Measurements from ENCODE around the gene TMC8.

TMC8 gene

DNA sequence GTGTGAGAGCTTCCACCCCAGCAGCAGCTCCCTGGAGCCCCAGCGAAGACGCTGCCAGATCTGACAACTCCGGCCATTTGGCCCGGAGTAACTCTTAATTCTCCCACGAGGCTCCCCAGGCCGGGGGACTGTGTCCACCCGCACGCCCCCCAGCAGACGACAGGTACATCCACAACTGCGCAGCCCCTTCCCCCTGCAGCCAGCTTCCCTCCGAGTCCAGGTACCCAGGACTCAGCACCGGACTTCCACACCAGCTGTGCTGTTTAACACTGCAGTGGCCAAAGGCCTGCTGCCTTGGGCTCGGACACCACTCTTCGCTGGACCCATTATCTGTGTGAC, 45.0 kb downstream of the TMC8 start:
- ATAC-seq (ENCODE audit: low read depth) (no peak), DNase-seq (ENCODE audit: low spot score) (no peak)
- no peak for TF ChIP-seq CTCF (IDR thresholded peaks at IDR 0.05; ENCODE audit: poor library complexity, severe bottlenecking)
- Histone ChIP-seq H3K36me3 (ENCODE audit: low read depth) (peaks cover 90% of the 10 kb centered on the region), H3K4me1 (ENCODE audit: insufficient read depth, poor library complexity, severe bottlenecking) (peaks cover 7% of the 10 kb centered on the region), H3K4me3 (ENCODE audit: severe bottlenecking) (no peak overlapping the region), H3K27ac (ENCODE audit: poor library complexity, severe bottlenecking) (no peak overlapping the region), H3K27me3 (ENCODE audit: insufficient read depth, poor library complexity, severe bottlenecking) (no peaks in the 10 kb centered on the region), H3K9me3 (ENCODE audit: severe bottlenecking) (no peaks in the 10 kb centered on the region)

DNA sequence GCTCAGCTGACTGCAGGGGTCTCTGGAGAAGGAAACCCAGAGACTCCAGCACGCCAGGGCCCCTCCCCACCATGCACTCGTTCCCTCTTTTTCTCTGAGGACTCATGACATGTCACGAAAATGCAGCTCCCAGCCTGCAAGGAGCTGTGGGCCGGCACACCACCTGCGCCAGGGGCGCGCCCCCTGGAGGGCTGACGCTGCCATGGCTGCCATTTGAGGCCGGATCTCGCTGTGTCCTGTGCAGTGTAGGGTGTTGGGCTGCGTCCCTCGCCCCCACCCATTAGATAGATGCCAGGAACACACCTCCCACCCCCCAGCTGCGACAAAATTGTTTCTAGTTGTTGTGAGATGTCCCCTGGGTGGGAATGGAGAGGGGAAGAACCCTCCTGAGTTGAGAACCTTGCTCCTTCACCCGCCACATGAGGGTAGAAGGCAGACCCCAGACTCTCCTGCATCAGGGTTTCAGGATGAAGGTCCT, 46.0 kb downstream of the TMC8 start:
- peak; percentile 86 for TF ChIP-seq CTCF (IDR thresholded peaks at IDR 0.05; ENCODE audit: poor library complexity, severe bottlenecking)
- ATAC-seq (ENCODE audit: low read depth) (peak; percentile 49), DNase-seq (ENCODE audit: low spot score) (no peak)
- peaks cover 86% of the 10 kb centered on the region for H3K36me3 ChIP-seq (ENCODE audit: low read depth)
- peaks cover 7% of the 10 kb centered on the region for H3K4me1 ChIP-seq (ENCODE audit: insufficient read depth, poor library complexity, severe bottlenecking)
- no peak overlapping the region for H3K4me3 ChIP-seq (ENCODE audit: severe bottlenecking)
- no peak overlapping the region for H3K27ac ChIP-seq (ENCODE audit: poor library complexity, severe bottlenecking)
- no peaks in the 10 kb centered on the region for H3K27me3 ChIP-seq (ENCODE audit: insufficient read depth, poor library complexity, severe bottlenecking)
- H3K9me3 ChIP-seq (ENCODE audit: severe bottlenecking), result no peaks in the 10 kb centered on the region

DNA sequence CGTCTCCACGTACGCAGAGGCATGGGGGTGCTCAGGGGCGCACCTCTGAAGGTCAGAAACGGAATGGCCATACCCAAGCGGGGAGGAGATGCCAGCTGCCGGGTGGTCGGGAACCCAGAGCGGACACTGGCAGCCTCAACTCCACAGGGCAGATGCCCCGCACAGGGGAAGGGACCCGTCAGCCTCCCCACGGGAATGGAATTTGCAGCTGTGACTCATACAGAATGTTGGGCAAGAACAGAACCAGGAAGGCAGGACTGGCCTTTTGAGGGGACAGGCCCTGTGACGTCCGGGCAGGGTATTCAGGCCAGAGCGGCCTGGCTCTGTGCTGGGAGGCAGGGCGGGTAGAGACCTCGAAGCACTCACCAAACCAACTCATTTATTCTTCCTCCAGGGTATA, 48.8 kb downstream of the TMC8 start:
- H3K4me1 ChIP-seq (ENCODE audit: insufficient read depth, poor library complexity, severe bottlenecking), result peaks cover 3% of the 10 kb centered on the region
- H3K27ac ChIP-seq (ENCODE audit: poor library complexity, severe bottlenecking), result no peak overlapping the region

DNA sequence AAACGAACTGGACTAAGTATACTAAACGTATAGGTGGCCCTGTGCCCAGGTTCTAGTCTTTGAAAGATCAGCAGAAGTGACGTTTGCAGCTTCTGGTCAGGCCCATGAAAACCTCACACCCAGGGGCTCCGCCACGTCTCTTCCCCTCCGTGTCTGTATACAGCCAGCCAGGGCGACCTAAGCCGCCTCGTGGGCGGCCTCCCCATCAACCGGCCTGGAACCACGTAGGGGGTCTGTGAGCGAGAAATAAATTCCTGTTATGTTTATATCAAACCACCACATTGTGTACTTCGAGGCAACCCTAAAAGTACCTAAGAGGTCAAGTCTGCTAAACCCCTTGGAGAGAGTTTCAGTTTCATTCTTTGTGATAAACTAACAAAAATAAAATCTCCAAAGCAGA, 49.5 kb downstream of the TMC8 start:
- peaks cover 90% of the 10 kb centered on the region for H3K36me3 ChIP-seq (ENCODE audit: low read depth)
- DNase-seq (ENCODE audit: low spot score) (no peak), ATAC-seq (ENCODE audit: low read depth) (no peak)
- peaks cover 6% of the 10 kb centered on the region for H3K4me1 ChIP-seq (ENCODE audit: insufficient read depth, poor library complexity, severe bottlenecking)
- no peaks in the 10 kb centered on the region for H3K27me3 ChIP-seq (ENCODE audit: insufficient read depth, poor library complexity, severe bottlenecking)
- H3K9me3 ChIP-seq (ENCODE audit: severe bottlenecking), result no peaks in the 10 kb centered on the region
- no peak for TF ChIP-seq CTCF (IDR thresholded peaks at IDR 0.05; ENCODE audit: poor library complexity, severe bottlenecking)
- no peak overlapping the region for H3K27ac ChIP-seq (ENCODE audit: poor library complexity, severe bottlenecking)
- H3K4me3 ChIP-seq (ENCODE audit: severe bottlenecking), result no peak overlapping the region

More for the DNA sequence above, 48.8 kb downstream of the TMC8 start:
- Histone ChIP-seq H3K27me3 (ENCODE audit: insufficient read depth, poor library complexity, severe bottlenecking) (no peaks in the 10 kb centered on the region), H3K36me3 (ENCODE audit: low read depth) (peaks cover 90% of the 10 kb centered on the region), H3K9me3 (ENCODE audit: severe bottlenecking) (no peaks in the 10 kb centered on the region), H3K4me3 (ENCODE audit: severe bottlenecking) (no peak overlapping the region)
- TF ChIP-seq CTCF (IDR thresholded peaks at IDR 0.05; ENCODE audit: poor library complexity, severe bottlenecking), result no peak
- ATAC-seq (ENCODE audit: low read depth) (peak; percentile 44), DNase-seq (ENCODE audit: low spot score) (no peak)

DNA sequence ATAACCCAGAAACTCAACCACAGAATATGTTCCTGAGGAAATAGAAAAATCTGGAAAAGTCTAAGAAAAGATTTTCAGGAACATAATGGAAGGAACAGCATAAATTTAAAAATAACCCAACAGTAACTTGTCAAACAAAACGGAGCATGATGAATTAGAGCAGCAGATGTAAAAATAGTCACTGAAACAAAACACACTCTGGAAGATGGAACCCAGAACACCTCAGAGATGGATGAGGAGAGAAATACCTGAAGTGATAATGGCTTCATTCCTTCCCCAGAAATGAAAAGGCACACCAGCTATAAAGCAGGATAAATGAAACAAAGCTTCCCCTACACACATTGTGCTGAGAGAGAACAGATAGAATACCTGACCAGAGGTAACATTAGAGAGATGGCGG, 49.9 kb downstream of the TMC8 start:
- Histone ChIP-seq H3K36me3 (ENCODE audit: low read depth) (peaks cover 91% of the 10 kb centered on the region), H3K9me3 (ENCODE audit: severe bottlenecking) (no peaks in the 10 kb centered on the region), H3K27ac (ENCODE audit: poor library complexity, severe bottlenecking) (no peak overlapping the region), H3K4me3 (ENCODE audit: severe bottlenecking) (no peak overlapping the region), H3K27me3 (ENCODE audit: insufficient read depth, poor library complexity, severe bottlenecking) (no peaks in the 10 kb centered on the region), H3K4me1 (ENCODE audit: insufficient read depth, poor library complexity, severe bottlenecking) (peaks cover 10% of the 10 kb centered on the region)
- ATAC-seq (ENCODE audit: low read depth), result no peak
- no peak for DNase-seq (ENCODE audit: low spot score)
- no peak for TF ChIP-seq CTCF (IDR thresholded peaks at IDR 0.05; ENCODE audit: poor library complexity, severe bottlenecking)
